ENCODE data around the gene IL5RA. TPM values are rescaled to one million over a fixed set of nuclear protein-coding genes. Genes with fewer than 3 reads are reported as not detected.

The IL5RA gene
- total RNA-seq, 1 donor from 2014 or later, result not detected

DNA sequence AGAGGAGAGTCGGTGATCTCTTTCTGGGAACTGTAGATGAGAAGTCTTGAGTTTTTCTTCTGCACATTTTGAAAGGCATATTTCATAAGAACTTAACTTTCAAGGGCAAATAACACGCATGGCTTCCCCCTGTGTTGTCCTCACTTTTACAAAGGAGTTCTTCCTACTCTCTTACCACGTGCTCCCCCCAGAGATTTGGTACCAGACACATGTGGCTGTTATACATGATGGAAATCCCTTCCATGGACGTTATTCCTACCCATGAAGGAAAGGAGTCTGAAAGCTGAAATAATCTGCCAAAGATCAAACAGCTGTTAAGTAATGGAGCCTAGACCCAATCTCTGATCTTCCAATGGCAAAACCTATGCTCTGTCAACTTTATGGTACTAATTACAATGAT lies 4.4 kb downstream of the IL5RA start:
- ATAC-seq, result no peak

DNA sequence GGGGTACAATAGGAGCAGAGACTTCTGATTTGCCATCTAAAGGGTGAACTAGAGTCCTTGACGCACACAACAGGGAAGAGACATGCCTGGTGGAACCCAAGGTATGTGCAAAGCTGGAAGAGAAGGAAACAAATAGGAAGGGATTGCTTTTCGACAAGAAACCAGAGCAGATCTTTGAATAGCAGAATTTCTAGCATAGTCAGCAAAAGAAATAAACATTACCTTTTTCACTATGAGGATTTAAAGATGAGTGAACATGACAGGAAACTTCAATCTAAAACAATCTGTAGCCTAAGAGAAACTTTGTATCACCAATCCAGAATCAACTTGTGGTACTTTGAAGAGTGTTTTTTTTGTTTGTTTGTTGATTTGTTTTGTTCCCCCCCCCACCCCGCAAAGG lies 4.9 kb downstream of the IL5RA start:
- ATAC-seq, result no peak

DNA sequence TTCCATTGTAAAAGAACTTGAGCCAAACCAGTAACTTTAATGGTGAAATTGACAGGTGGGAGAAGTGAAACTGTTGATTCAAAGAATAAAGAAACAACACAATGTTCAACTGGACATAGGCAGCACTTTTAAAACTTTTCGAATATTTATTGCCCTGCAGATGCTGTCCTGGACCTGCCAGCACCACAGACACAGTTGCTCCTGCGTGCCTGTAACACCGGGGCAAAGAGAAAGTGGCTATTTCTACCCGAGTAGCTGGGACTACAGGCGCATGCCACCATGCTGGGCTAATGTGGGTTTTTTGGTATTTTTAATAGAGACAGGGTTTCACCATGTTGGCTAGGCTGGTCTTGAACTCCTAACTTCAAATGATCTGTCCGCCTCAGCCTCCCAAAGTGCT lies 7.4 kb downstream of the IL5RA start:
- no peak for ATAC-seq

DNA sequence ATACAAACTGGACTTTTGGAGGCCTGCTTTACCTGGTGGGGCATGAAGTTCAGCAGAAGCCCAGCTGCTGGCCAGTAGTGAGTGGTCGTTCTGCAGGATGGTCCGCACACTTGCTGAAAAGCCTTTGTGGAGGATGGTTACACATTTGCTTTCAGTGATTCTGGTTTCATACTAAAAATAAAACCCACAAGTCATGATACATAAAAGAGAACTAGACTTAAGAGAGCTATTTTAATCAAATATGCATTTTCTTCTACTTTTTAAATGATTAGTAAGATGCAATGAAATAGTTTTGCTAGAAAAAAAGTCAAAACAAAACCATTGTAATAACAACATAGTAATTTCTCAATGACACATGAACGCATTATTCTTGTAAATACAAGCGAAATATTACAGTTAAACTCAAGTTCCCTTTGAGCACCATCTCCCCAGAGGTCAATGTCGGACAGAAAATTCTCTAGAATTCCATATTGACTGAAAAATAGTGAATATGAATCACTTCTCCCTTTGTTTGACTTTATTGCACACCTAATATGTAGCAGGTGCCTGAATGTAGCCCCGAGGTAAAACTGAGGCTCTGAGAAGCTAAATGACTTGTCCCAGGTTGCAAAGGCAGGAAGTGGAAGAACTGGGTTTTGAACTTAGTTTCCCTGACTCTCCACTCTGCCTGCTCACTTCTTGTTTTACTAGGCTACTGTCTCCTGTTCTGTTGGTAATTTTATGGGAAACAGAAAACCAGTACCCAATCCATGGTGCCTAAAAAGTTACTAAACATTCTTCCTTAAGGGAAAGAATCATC lies 8.3 kb downstream of the IL5RA start:
- ATAC-seq, result no peak

DNA sequence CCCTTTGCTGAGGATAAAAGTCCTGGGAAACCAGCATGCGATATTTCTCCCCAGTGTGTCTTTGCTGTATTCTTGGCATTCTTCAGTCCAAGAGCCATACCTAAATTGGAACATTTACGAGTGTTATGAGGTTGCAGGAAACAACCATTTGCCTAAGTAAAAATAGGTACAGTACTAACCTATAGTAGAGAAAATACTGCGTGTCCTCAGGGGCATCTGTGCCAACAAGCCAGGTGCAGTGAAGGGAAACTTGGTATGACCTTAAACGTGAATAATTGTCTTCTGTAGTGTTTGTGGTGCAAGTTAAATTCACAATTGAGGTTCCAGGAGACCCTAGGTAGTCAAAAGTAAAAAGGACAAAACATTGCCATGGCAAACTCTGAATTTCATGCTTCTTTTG lies 12.2 kb downstream of the IL5RA start:
- no peak for ATAC-seq

DNA sequence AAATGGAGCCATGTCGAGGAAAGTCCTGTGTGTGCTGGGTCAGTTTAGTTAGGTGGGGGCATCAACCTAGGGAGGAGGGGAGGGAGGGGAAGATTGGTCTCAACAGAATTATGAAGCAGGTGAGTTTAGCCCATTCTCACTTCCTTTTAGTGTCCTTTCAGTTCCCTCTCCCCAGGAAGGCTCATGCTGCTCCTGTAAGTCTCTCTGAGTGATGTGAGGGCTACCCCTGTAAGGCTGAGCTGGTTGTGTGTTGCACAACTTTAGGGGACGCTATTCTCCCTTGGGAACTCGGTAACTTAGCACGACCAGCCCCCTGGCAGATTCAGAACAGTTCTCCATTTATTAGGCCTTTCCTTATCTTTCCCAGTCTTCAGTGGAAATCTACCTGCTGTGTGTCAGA lies 21.2 kb downstream of the IL5RA start:
- no peak for ATAC-seq

DNA sequence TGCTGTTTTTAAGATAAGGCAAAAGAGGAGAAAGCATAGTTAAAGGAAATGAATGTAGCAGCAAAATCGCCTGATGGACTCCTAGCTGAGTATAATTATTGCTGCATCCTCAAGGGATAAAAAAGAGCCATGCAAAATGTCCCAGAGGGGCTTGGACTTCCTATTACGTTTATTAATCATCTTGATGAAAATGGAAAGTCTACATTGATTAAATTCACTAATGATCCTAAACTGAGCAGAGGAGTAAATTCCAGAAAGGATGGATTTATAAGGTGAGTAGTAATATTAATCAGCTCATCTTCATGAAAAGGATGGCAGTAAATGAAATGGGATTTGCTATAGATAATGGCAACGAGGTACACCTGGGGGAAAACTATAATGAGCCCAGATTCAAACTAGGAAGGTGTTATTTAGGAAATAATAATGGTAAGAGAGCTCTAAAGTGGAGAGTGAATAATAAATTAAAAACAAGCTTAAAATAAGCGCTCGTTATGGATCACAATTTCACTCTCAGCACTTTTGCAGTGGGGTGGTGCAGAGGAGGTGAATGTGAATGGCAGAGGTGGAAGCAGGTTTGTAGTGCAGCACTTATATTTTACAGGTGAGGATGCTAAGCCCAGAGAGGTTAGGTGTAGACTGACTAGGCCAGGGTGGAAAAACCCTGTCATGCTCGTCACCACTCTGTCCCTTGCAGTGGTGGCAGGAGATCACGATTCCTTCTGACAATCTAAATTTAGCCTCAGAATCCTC lies 22.3 kb downstream of the IL5RA start:
- ATAC-seq, result no peak

DNA sequence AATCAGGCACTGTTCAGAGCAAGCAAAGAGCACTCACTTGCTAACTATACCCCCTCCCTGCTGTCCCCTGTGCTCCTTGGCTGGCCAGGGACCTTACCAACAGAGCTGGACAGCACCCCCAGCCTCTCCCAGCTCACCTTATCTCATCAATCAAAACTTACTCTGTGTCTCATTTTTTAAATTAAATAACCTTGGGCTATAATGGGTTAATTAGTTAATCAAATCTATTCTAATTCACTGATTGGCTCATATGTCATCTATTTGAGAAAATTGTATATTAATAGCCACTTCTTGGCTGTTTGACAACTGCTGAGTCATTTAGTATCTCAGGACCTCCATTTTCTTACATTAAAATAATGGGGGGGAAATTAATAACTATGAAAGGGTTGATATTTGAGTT lies 22.9 kb downstream of the IL5RA start:
- no peak for ATAC-seq

DNA sequence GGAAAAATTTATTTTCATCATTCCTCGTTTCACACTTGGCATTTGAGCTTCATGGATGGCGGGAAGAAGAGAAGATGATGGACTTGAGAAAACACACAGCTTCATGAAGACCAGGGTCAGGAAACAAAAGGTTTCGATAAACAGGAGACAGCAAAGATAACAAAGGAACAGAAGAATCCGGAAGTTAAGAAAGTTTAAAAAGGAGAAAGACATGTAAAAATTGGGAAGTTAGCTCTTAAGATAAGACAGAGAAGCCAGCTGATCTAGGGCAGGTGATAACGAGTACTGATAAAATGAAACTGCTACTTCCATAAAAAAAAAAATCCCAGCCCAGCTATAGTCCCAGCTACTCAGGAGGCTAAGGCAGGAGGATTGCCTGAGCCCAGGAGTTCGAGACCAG lies 23.9 kb downstream of the IL5RA start:
- no peak for ATAC-seq

DNA sequence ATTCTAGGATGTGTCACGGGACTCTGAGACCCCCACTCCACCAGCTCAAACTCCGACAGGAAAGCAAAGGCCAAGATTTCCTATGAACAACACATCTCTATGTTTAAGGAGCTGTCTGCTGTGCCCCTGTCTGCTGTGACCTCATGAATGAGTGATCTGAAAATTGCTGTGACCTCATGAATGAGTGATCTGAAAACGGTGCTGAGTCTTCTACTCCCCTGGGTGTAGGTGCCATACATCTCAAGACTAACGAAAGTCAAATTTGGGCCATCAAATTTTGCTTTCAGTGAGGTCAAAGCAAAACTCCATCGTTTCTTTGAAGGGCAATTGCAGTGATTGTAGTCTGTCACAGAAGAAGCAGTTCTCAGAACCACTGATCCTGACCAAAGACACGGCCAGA lies 24.4 kb downstream of the IL5RA start:
- no peak for ATAC-seq

DNA sequence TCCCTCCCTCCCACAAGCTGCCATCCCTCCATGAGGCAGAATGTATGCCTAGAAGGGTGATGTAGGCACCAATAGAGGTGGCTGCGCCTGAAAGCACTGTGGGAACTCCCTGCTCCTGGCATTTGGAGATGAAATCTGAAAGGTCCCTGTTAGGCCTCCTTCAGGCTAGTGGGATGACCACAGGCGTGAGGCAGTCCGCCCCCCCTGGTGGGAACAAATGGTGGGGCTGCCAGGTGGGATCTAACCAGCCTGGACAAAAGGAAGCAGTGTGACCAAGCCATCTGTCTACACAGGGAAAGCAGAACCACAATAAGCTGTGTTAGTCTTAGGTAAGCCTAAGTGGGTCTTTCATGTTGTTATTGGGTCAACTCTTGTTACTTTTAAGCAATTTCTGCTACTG lies 25.3 kb downstream of the IL5RA start:
- ATAC-seq, result no peak

DNA sequence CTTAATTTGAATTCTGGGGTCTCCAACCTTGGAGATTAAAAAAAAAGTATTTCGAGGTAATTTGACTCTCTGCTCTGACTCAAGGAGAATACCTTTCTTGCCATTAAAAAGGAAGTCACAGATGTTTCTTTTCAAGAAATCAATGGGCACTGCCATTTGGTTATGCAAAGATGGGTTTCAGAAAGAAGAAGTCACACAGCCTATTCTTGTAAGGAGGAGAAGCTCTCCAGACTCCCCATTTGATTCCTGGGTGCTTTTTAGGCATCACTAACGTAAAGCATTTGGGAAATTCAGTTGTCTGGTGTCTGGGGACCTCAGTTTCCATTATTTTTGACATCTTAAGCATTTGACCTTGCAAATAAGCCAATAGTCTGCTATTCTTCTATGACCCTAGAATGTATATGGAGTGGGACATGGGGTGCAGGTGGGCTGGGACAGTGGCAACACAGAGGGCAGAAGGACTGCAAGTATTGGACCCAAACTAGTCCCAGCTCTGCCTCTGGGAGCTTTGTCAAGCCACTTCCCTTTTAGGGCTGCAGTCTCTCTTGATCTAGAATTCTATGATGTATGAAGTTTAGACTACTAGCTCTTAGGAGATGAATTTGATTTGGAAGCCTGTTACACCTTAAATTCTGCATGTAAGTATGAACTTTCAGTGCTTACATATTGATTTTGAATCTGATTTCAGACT lies 27.8 kb downstream of the IL5RA start:
- ATAC-seq, result no peak

DNA sequence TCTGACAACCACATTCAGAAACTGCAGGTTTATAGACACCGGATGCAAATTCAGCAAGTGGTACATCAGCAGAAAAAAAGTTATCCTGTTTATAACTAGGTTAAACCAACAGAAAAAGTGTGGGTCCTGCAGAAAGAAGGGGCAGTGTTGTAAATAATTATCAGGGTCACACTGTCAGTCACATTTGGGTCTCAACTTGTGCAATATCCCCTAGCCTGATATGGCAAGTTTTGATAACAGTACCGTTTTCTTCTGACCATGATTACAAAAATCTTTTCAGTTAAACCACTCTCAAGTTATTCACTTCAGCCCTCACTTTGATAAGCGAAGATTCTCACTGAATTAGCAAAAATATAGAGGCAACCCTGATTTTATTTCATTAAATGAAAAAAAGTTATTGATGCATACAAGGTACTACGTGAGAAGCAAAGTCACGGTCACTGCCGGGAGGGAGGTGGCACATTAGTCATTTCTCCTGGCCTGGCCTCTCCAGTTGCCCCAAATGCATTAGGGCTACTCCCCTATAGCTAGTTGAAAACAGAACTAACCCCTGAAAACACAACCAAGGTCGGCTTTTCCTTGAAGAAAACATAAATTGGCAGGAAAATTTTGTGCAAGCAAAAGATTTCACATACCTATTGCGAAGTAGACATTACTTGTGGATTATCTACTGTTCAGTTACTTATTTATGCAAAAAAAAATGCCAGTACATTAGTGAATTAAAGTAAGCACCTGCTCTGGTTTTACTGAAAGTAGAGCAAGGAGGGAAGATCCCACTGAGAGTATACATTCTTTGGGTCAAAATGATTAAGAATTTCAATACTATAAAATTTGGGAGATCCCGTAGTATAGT lies 28.6 kb downstream of the IL5RA start:
- ATAC-seq, result no peak

DNA sequence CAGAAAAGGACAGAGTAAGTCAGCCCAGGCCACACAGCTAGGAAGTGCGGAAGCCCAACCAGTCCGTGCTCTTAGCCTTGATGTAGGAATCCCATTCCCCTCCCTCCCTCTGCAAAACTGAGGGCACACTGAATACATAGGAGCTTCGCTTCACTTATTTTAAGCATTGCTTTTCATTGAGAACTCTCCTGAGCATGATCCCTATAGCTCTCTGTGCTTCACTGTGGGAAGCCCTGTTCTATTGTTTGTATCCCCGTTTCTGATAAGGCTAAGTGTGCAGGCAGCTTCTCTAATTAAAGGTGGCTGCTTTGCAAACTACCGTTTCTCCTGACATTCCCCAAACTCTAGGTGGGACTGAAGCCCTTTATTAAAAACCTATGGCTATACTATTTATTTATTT lies 29.9 kb downstream of the IL5RA start:
- no peak for ATAC-seq

DNA sequence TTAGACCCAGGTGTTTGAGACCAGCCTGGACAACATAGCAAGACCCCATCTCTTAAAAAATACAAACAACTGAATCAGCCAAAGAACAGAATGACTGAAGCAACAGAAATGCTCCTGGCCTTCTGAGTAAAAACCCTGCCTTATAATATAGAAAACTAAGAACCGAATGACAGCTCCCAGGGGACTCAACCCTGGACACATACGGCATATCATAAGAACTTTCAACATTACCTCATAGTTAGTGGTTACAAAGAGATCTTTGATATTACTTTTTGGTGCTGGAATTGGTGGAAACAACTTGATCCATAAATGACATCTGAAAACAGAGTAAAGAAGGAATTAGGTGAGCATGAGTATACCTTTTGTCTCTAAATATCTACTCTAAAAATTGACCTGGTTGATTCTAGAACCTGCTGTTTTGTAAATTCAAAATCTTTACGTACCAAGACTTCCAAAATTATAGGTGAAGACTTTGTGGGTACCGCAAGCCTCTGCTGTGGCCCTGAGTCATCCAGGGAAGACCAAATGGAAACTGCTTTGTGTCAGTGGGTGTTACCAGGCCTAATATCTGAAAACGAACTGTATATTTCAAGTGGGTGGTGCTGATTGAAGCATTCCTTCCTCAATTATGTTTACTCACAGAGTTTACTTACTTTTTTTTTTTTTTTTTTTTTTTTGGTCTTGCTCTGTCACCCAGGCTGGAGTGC lies 35.5 kb downstream of the IL5RA start:
- no peak for ATAC-seq

DNA sequence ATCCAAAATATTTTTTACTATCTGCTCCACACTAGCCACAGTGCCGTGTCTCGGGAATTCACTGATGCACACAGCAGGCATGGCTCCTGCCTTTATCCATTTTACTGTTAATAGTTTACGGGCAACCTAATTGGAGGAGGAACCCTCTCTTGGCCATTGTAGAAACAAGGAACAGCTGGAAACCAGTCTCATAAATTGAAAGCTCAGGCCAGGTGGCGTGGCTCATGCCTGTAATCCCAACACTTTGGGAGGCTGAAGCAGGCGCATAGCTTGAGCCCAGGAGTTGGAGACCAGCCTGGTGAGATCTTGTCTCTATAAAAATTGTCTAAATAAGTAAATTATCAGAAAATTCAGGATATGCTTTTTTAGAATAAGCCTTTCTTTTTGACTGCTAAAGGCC lies 39.0 kb downstream of the IL5RA start:
- ATAC-seq, result no peak

DNA sequence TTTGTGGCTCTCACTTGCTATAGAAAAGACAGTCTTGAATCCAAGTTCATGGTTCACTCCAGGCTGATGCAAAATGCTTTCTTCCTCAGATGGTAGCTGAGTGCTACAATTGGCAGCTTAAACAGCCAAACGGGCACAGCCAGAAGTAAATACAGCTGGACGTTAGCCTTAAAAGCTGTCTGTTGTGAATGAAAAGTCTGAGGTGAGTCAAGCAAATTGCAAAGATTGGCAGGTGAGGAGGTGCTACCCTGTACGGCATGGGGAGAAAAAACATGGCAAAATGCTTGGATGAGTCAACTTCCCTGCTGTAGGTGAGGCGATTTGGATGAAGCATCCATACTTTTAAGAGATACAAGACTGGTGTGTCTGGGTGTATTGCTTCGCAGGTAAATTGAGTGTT lies 40.5 kb downstream of the IL5RA start:
- ATAC-seq, result peak; percentile 76

DNA sequence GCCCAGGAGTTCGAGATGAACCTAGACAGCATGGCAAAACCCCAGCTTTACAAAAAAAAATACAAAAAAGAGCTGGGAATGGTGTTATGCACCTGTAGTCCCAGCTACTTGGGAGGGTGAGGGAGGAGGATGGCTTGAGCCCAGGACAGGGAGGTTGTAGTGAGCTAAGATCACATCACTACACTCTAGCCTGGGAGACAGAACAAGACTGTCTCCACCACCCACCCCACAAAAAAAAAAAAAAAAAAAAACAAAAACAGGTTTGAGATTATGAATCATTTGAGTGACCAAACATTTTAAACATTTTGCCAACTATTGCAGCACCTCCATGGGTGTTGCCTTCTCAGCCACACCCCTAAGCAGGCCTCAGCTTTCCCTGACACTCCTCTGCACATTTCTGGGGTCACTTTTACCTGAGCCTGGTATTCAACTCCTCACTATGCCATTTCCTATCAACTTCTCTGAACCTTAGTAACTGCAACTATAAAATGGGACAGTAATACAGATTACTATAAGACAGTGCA lies 41.8 kb downstream of the IL5RA start:
- peak; percentile 90 for ATAC-seq

DNA sequence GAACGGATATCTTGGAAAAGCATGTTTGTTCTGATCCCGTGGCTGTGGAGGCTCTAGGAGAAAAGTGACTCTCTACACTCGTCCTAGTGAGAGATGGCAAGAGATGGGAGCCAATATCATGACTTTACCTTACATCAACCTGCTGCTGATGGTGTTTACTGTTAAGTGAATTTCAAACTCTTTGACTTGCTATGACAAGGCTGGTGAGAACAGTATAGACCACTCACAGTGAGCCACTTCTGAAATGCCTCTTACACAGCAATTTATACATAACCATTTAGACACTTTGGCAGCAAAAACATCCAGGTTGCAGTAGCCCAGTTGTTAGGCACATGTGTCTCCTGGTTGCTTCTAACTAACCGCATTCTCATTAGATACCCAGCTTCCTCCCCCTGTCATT lies 43.3 kb downstream of the IL5RA start:
- no peak for ATAC-seq

DNA sequence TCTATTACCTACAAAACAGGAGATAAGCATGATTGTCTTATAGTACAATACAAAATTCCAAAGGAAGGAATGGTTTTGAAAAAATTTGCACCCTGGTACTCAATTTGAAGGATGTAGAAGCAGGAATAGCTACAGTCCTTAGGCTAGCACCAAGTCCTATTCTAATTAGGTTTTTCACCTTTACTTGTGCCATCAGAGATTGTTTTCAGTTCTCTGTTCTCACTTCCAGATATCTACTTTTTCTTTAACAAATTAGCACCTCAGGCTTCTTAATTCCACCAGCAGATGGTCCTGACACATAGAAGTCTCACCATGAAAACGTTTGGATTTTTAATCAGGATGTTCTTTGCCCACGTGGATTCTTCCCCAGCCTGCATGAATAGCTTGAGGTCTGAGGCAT lies 43.8 kb downstream of the IL5RA start:
- ATAC-seq, result no peak

DNA sequence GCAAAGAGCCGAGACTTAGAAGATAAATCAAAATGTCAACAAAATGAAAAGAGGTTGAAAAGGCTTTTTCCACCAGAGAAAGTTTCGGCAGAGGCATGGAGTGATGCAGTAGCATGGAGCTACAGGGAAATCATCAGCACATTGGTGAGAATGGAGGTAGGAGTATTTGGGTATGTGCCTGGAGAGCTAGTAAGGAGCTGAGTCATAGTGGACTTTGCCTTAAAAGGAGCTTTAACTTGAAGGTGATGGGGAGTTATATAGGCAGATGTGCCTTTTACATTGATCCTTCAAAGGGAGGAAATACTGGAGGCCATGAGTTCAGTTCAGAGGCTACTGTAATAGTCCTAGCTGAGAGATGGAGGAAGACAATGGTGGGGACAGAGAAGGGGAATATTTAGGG lies 44.3 kb downstream of the IL5RA start:
- ATAC-seq, result peak; percentile 49

DNA sequence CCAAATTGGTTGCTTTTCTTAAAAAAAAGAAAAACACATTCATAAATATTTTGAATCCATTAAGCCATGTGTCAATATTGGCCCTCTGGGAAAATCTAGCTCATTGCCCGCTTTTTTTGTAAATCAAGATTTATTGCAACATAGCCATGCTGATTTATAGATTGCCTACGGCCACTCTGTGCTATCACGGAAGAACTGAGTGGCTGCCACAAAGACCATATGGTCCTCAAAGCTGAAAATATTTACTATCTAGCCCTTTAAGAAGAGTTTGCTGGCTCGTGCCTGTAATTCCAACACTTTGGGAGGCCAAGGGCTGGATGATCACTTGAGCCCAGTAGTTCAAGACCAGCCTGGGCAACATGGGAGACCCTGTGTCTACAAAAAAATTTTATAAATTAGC lies 45.9 kb downstream of the IL5RA start:
- no peak for ATAC-seq

All from esophagus mucosa (tissue), 1 donor.